Endothelial cell of umbilical vein (primary cell): Measurements from ENCODE around the gene KSR1. TPM values are rescaled to one million over a fixed set of nuclear protein-coding genes. Genes with fewer than 3 reads are reported as not detected.

Experiments
- BruUV-seq: library from RNA; stranded (reverse); fragments of 400-500 nt; replicated peaks from 2 replicates; lab custom pipeline; 2021; lab: Mats Ljungman, UMichigan
- CTCF ChIA-PET: fragments of 300-600, 350-600 bp; sonication (Branson Sonifier 250); formaldehyde crosslinking; loops from one replicate; lab custom pipeline; 2021; ENCODE audit warnings: antibody characterized with exemption, inconsistent platforms; lab: Charles Lee
- POLR2A ChIA-PET: fragments of 300-600, 350-600 bp; sonication (Branson Sonifier 250); formaldehyde crosslinking; loops from one replicate; lab custom pipeline; 2021; ENCODE audit warnings: antibody characterized with exemption, inconsistent platforms; lab: Charles Lee
- DNase-seq: peaks from one replicate; pipeline ENCODE4 v3.0.0-alpha.2; 2011; ENCODE audit warnings: low read depth, low spot score
- FAIRE-seq: peaks from 2 replicates; lab custom pipeline; 2011; peaks lifted over from hg19 to GRCh38; lab: Jason Lieb, UNC
- H2AFZ ChIP-seq: 2 replicates; pipeline ENCODE4 v1.6.0; 2012; ENCODE audit warnings: low read depth, low read length, control low read depth, inconsistent platforms
- H3K27ac ChIP-seq: 2 replicates; pipeline ENCODE4 v1.5.1; 2011; ENCODE audit warnings: low read depth, mild to moderate bottlenecking, control low read depth, low read length, moderate library complexity; ENCODE audit not compliant: insufficient read depth
- H3K27me3 ChIP-seq, 2 experiments: 2 replicates each; pipeline versions ENCODE4 v1.6.0 to v1.6.1; 2011; ENCODE audit warnings: low read length in 2 of 2, mixed read lengths in 1 of 2; ENCODE audit not compliant: control insufficient read depth in 2 of 2, insufficient read depth in 2 of 2
- H3K36me3 ChIP-seq, 2 experiments: 2 replicates in 1 of 2; 3 replicates in 1 of 2; pipeline ENCODE4 v1.5.1; 2011; ENCODE audit warnings: low read length in 2 of 2, mild to moderate bottlenecking in 1 of 2, moderate library complexity in 1 of 2; ENCODE audit not compliant: control insufficient read depth in 2 of 2, insufficient read depth in 2 of 2; ENCODE audit errors: extremely low read depth in 1 of 2
- H3K4me1 ChIP-seq: 3 replicates; pipeline ENCODE4 v1.5.1; 2011; ENCODE audit warnings: mild to moderate bottlenecking, low read length; ENCODE audit not compliant: control insufficient read depth, insufficient read depth; ENCODE audit errors: extremely low read depth
- H3K4me2 ChIP-seq: 2 replicates; pipeline ENCODE4 v1.6.1; 2011; ENCODE audit warnings: low read length, control low read depth, mixed read lengths; ENCODE audit not compliant: insufficient read depth
- H3K4me3 ChIP-seq, 3 experiments: fragments of 200-600 bp in 1 of 3; sonication (generic), shearing (Covaris generic) in 1 of 3; replicated peaks in 1 of 3; 2 replicates each; pipeline ENCODE4 v1.5.1; 2011 to 2016; ENCODE audit warnings: control low read depth in 3 of 3, low read length in 3 of 3, mild to moderate bottlenecking in 2 of 3, inconsistent platforms in 1 of 3, low read depth in 1 of 3, moderate library complexity in 1 of 3; ENCODE audit not compliant: insufficient read depth in 1 of 3
- H3K79me2 ChIP-seq: 2 replicates; pipeline ENCODE4 v1.6.0; 2012; ENCODE audit warnings: low read length, inconsistent platforms; ENCODE audit not compliant: control insufficient read depth, insufficient read depth
- H3K9ac ChIP-seq: replicated peaks from 2 replicates; pipeline ENCODE3; 2011; ENCODE audit warnings: low read length, control low read depth; ENCODE audit not compliant: insufficient read depth; ENCODE audit errors: extremely low read depth
- H3K9me1 ChIP-seq: replicated peaks from 3 replicates; pipeline ENCODE4 v1.6.0; 2011; ENCODE audit warnings: mild to moderate bottlenecking, low read length; ENCODE audit not compliant: control insufficient read depth, insufficient read depth; ENCODE audit errors: extremely low read depth
- H3K9me3 ChIP-seq: replicated peaks from 2 replicates; pipeline ENCODE4 v1.5.1; 2012; ENCODE audit warnings: low read length, inconsistent platforms; ENCODE audit not compliant: control insufficient read depth, insufficient read depth
- H4K20me1 ChIP-seq: replicated peaks from 2 replicates; pipeline ENCODE3; 2011; ENCODE audit warnings: mild to moderate bottlenecking, low read length; ENCODE audit not compliant: control insufficient read depth, insufficient read depth; ENCODE audit errors: extremely low read depth
- EZH2 ChIP-seq: IDR thresholded peaks from 2 replicates; pipeline ENCODE4 v1.6.1; 2012; ENCODE audit warnings: borderline replicate concordance, low read depth, mild to moderate bottlenecking, moderate library complexity, low read length, inconsistent platforms; ENCODE audit not compliant: severe bottlenecking
- FOS ChIP-seq: IDR thresholded peaks from 2 replicates; pipeline ENCODE4 v1.6.1; 2011; ENCODE audit warnings: mild to moderate bottlenecking, low read length, moderate library complexity, borderline replicate concordance; ENCODE audit not compliant: insufficient read depth
- GATA2 ChIP-seq: IDR thresholded peaks from 2 replicates; pipeline ENCODE4 v1.7.0; 2011; ENCODE audit warnings: low read depth, mild to moderate bottlenecking, moderate library complexity, mixed read lengths, low read length; ENCODE audit not compliant: insufficient read length, insufficient read depth
- JUN ChIP-seq: IDR thresholded peaks from 2 replicates; pipeline ENCODE4 v1.6.1; 2011; ENCODE audit warnings: borderline replicate concordance, low read depth; ENCODE audit not compliant: insufficient read length, insufficient read depth
- MYC ChIP-seq: IDR thresholded peaks from one replicate; pipeline ENCODE4 v1.6.1; 2011; ENCODE audit warnings: mild to moderate bottlenecking, low read depth, low read length
- POLR2A ChIP-seq: IDR thresholded peaks from 2 replicates; pipeline ENCODE4 v1.6.1; 2012; ENCODE audit warnings: low read depth, mild to moderate bottlenecking, control low read depth, low read length
- POLR2AphosphoS5 ChIP-seq: IDR thresholded peaks from 2 replicates; pipeline ENCODE4 v1.6.1; 2012; ENCODE audit warnings: low read depth, mild to moderate bottlenecking, control low read depth, low read length, moderate library complexity; ENCODE audit not compliant: insufficient read depth
- dilution Hi-C: fragments of 300-500 bp; cut with MboI; formaldehyde crosslinking; loops from one replicate; pipeline ENCODE4 v1.15.0; 2019; ENCODE audit warnings: low sequenced_read_pairs; ENCODE audit not compliant: extremely low pct_ligation_motif_present
- intact Hi-C: fragments of 100-400 bp; cut with micrococcal nuclease; formaldehyde crosslinking; loops from one replicate; pipeline ENCODE4 v1.10.0; 2022
- polyA plus RNA-seq, 4 experiments: library from polyadenylated mRNA; depleted of rRNA in 3 of 4; stranded (reverse) in 3 of 4; unstranded in 1 of 4; fragments of >200 nt; gene quantifications; 2 replicates each; pipeline versions ENCODE4 v1.2.1 to v1.2.3, GENCODE V29; 2011 to 2012; ENCODE audit warnings: missing spikeins in 1 of 4
- total RNA-seq: library from RNA; stranded (reverse); gene quantifications from 2 replicates; pipeline ENCODE4 v1.2.3, GENCODE V29; 2021
- TF ChIP-seq, protein P1 (sequence below): IDR thresholded peaks from 2 replicates; pipeline ENCODE4 v1.6.1; 2011; ENCODE audit not compliant: insufficient read depth, insufficient read length
- TF ChIP-seq, protein P2 (sequence below), 2 donors: IDR thresholded peaks; 1 replicate in 1 of 2; 2 replicates in 1 of 2; pipeline ENCODE4 v1.5.1; 2011; ENCODE audit warnings: low read length in 2 of 2, mild to moderate bottlenecking in 2 of 2, moderate library complexity in 2 of 2, control low read depth in 1 of 2, inconsistent platforms in 1 of 2, low read depth in 1 of 2; ENCODE audit not compliant: insufficient read depth in 1 of 2; ENCODE audit errors: extremely low read depth in 1 of 2

The KSR1 gene
- total and polyA plus RNA-seq, 2 donors (not counting 3 experiments of a cell fraction or from before 2014, with no cell fraction given): 35.4 to 80.2 TPM

- no peak for FAIRE-seq
- intact Hi-C loops: loop anchor here (1.0 to 5.0 kb wide), 4 partner anchors 62 to 209 kb away; no protein-coding TSS in a partner anchor
- H3K27ac ChIP-seq: peak overlapping the region; percentile 75
Observed at GRCh38 chr17:27445971-27446370, 10.3 kb upstream of the KSR1 start.

More at GRCh38 chr17:27445971-27446370, 10.3 kb upstream of the KSR1 start:
- Histone ChIP-seq H3K36me3 (no peaks in the 10 kb centered on the region), H2AFZ (no peak overlapping the region), H3K79me2 (no peaks in the 10 kb centered on the region), H3K4me3 (no peak overlapping the region), H3K9ac (peak overlapping the region; percentile 36), H4K20me1 (no peaks in the 10 kb centered on the region), H3K9me1 (no peaks in the 10 kb centered on the region), H3K4me2 (peak overlapping the region; percentile 58), H3K4me1 (peaks cover 23% of the 10 kb centered on the region), H3K27me3 (no peaks in the 10 kb centered on the region), H3K9me3 (no peaks in the 10 kb centered on the region)
- ChIA-PET CTCF (interaction anchor here (1.3 to 2.3 kb wide), 5 partner anchors 10 to 210 kb away, joined by 4 to 18 read pairs (median 5); partner anchors contain the start of gene KSR1), POLR2A (interaction anchor here (0.7 kb wide), 1 partner anchor 10 kb away, joined by 5 read pairs; the partner anchor contains the start of gene KSR1)
- BruUV-seq: no TSS peak
- dilution Hi-C loops: loop anchor here (25.0 kb wide), 1 partner anchor 116 kb away; no protein-coding TSS in a partner anchor
- no peak for DNase-seq
- TF ChIP-seq JUN (no peak), MYC (no peak), POLR2AphosphoS5 (no peak), GATA2 (no peak), EZH2 (no peak), FOS (no peak), POLR2A (no peak)
- TF ChIP-seq, protein P1, sequence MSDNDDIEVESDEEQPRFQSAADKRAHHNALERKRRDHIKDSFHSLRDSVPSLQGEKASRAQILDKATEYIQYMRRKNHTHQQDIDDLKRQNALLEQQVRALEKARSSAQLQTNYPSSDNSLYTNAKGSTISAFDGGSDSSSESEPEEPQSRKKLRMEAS: no peak
- TF ChIP-seq, protein P2, sequence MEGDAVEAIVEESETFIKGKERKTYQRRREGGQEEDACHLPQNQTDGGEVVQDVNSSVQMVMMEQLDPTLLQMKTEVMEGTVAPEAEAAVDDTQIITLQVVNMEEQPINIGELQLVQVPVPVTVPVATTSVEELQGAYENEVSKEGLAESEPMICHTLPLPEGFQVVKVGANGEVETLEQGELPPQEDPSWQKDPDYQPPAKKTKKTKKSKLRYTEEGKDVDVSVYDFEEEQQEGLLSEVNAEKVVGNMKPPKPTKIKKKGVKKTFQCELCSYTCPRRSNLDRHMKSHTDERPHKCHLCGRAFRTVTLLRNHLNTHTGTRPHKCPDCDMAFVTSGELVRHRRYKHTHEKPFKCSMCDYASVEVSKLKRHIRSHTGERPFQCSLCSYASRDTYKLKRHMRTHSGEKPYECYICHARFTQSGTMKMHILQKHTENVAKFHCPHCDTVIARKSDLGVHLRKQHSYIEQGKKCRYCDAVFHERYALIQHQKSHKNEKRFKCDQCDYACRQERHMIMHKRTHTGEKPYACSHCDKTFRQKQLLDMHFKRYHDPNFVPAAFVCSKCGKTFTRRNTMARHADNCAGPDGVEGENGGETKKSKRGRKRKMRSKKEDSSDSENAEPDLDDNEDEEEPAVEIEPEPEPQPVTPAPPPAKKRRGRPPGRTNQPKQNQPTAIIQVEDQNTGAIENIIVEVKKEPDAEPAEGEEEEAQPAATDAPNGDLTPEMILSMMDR (IDR thresholded peaks at IDR 0.05; ENCODE audit: extremely low read depth in 1 of 2, insufficient read depth in 1 of 2, low read depth in 1 of 2, low read length in 2 of 2): no peak
